Ovary (tissue), 3 donors: ENCODE data around the gene DOK6.
"Not testable (repeated sequence)": the region's sequence is repeated elsewhere in the genome, so short reads cannot be mapped to it uniquely, and the experiment has no call there.

Experiments used
- CTCF ChIP-seq, 3 donors: fragments of 450-650 bp in 2 of 3; fragments of 200-600 bp in 1 of 3; IDR thresholded peaks; one replicate each; pipeline versions ENCODE4 v1.5.1 to v1.8.0; 2016 to 2022; ENCODE audit warnings: antibody characterized with exemption in 3 of 3, mild to moderate bottlenecking in 1 of 3
- POLR2A ChIP-seq: fragments of 450-650 bp; IDR thresholded peaks from one replicate; pipeline ENCODE4 v1.6.1; 2017; ENCODE audit warnings: antibody characterized with exemption, mild to moderate bottlenecking, moderate library complexity
- donor health status: DM: no; HTN: no; CAD: no.

GRCh38 chr18:69879051-69879450 is 478.4 kb downstream of the DOK6 start:
- TF ChIP-seq POLR2A; CTCF (IDR thresholded peaks at IDR 0.05): not testable (repeated sequence)
